ENCODE results near the gene IFNG. TPM values are rescaled to one million over a fixed set of nuclear protein-coding genes. Genes with fewer than 3 reads are reported as not detected.

IFNG gene
- total and polyA plus RNA-seq, 9 of the 15 experiments (the other 6 are each of a cell fraction or from before 2014, with no cell fraction given), result 0.38 TPM; not detected in 8

DNA sequence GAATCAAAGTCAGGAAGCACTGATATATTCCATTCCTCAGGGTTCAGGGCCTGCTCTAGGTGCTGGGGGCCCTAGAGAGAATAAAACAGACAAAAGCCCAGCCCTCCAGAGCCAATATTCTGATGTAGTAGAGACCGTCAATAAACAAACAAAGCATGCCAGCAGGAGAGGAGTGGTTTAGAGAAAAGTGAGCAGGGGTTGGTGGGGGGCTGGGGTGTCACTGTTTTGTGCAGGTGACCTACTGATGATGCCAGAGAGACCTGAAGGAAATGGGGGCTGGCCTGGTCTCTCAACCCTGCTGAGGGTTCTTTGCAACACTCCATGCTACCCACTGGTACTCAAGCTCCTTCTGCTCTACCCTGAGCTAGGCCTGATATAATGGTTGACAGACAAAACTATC lies 39.6 kb upstream of the IFNG start:
- Histone ChIP-seq H4K20me1 (replicated peaks; ENCODE audit: control insufficient read depth, insufficient read depth, low read length) (no peaks in the 10 kb centered on the region; the same call in 1 of the 2 replicates), H2AFZ (ENCODE audit: low read depth, low read length) (no peak overlapping the region), H3K4me2 (ENCODE audit: insufficient read depth, low read length) (no peak overlapping the region), H3K36me3 (ENCODE audit: control insufficient read depth, insufficient read depth, low read length) (no peaks in the 10 kb centered on the region), H3K79me2 (ENCODE audit: control insufficient read depth, insufficient read depth, low read length) (no peaks in the 10 kb centered on the region), H3K9me3 (replicated peaks; ENCODE audit: control insufficient read depth, insufficient read depth, low read depth, low read length) (no peaks in the 10 kb centered on the region), H3K27ac (ENCODE audit: extremely low read depth, low read depth, low read length) (no peak overlapping the region), H3K9ac (ENCODE audit: insufficient read depth in 1 of 2, low read depth in 2 of 2, low read length in 2 of 2) (no peak overlapping the region), H3K4me1 (replicated peaks in 1 of 2; ENCODE audit: control insufficient read depth in 2 of 2, insufficient read depth in 2 of 2, low read length in 2 of 2) (no peaks in the 10 kb centered on the region), H3K27me3 (ENCODE audit: control insufficient read depth in 2 of 2, insufficient read depth in 2 of 2, low read length in 2 of 2) (peaks cover 5 to 17% of the 10 kb centered on the region in 2 experiments), H3K9me1 (ENCODE audit: control insufficient read depth, insufficient read depth, low read length) (no peaks in the 10 kb centered on the region), H3K4me3 (no peak overlapping the region)
- no peak for FAIRE-seq
- in situ Hi-C loops (cut with MboI), result no loop called here
- no peak for DNase-seq (ENCODE audit: extremely low read depth in 1 of 4, low spot score in 3 of 4)
- POLR2A ChIA-PET, result interaction anchor here (0.7 kb wide), 1 partner anchor 691 kb away, joined by 4 read pairs; no protein-coding TSS in a partner anchor
- TF ChIP-seq ZNF584 (CRISPR knock-in tag; IDR thresholded peaks at IDR 0.05; ENCODE audit: low read depth) (0 out of 2 replicates have a peak, but pooled peaks have one; percentile 63), FOXJ2 (tag; IDR thresholded peaks at IDR 0.05) (no peak), DIDO1 (tag; IDR thresholded peaks at IDR 0.05; ENCODE audit: low read depth) (no peak)
- CTCF ChIA-PET (ENCODE audit: low intra/inter-chr PET ratio), result no interaction called here
- intact Hi-C loops (cut with micrococcal nuclease), result no loop called here
- WGBS (ENCODE audit: insufficient coverage, low coverage, missing lambda C conversion rate), result 33% methylated on average over 1 of the region's 1 CpG
- ATAC-seq, result no peak
- no TSS peak for BruUV-seq (replicated peaks)

DNA sequence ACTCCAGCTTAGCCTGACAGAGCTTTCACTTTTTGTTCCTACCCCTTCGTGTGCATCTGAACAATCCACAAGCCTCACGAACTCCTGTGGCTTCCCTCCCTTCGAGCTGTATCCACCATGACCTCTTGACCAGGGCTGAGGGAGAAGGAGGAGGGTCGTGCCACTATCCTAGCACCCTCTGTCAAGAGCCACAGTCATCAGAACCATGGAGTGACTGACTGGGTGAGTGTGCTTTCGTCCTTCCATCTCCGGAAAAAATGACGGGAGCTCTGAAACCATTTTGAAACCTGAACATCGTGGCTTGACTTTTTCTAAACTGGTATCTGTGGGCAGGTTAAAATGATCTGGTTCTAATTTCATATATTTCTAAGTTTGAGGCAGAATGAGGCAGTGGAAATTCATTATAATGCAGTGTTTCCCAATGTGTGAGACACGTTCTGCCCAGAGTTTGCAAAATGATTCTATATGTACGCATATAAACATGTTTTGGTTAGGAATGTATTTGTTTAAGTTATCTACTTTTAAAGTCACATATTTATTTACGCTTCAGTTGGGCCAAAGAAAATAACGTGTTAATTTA lies 39.1 kb upstream of the IFNG start:
- no peaks in the 10 kb centered on the region for H3K36me3 ChIP-seq (ENCODE audit: control insufficient read depth, insufficient read depth, low read length)
- H3K9me1 ChIP-seq (ENCODE audit: control insufficient read depth, insufficient read depth, low read length), result no peaks in the 10 kb centered on the region
- DNase-seq (ENCODE audit: extremely low read depth in 1 of 4, low spot score in 3 of 4), result no peak
- no peak; the same call in 2 of the 3 replicates for ATAC-seq
- ChIA-PET CTCF (ENCODE audit: low intra/inter-chr PET ratio) (no interaction called here), POLR2A (interaction anchor here (1.3 to 2.1 kb wide), 2 partner anchors 9 to 18 kb away, joined by 6 to 7 read pairs; no protein-coding TSS in a partner anchor)
- no peak overlapping the region for H3K9ac ChIP-seq (ENCODE audit: insufficient read depth in 1 of 2, low read depth in 2 of 2, low read length in 2 of 2)
- peak overlapping the region; percentile 19; the same call in 1 of the 2 replicates for H3K4me2 ChIP-seq (ENCODE audit: insufficient read depth, low read length)
- 0 out of 2 replicates have a peak, but pooled peaks have one; percentile 38 for TF ChIP-seq ZNF589 (CRISPR knock-in tag; IDR thresholded peaks at IDR 0.05; ENCODE audit: low read depth)
- TF ChIP-seq CCNT2 (IDR thresholded peaks at IDR 0.05; ENCODE audit: borderline replicate concordance, extremely low read depth, insufficient read length, low read depth, low read length), result no peak
- no peak overlapping the region for H3K4me3 ChIP-seq
- peaks cover 5 to 17% of the 10 kb centered on the region in 2 experiments for H3K27me3 ChIP-seq (ENCODE audit: control insufficient read depth in 2 of 2, insufficient read depth in 2 of 2, low read length in 2 of 2)
- in situ Hi-C loops (cut with MboI), result no loop called here
- H3K4me1 ChIP-seq (replicated peaks in 1 of 2; ENCODE audit: control insufficient read depth in 2 of 2, insufficient read depth in 2 of 2, low read length in 2 of 2), result no peaks in the 10 kb centered on the region
- WGBS (ENCODE audit: insufficient coverage, low coverage, missing lambda C conversion rate), result 10% methylated on average over 12 of the region's 12 CpGs
- H3K9me3 ChIP-seq (replicated peaks; ENCODE audit: control insufficient read depth, insufficient read depth, low read depth, low read length), result no peaks in the 10 kb centered on the region
- BruUV-seq (replicated peaks), result no TSS peak
- no peak overlapping the region for H3K27ac ChIP-seq (ENCODE audit: extremely low read depth, low read depth, low read length)
- H3K79me2 ChIP-seq (ENCODE audit: control insufficient read depth, insufficient read depth, low read length), result no peaks in the 10 kb centered on the region
- FAIRE-seq, result no peak
- intact Hi-C loops (cut with micrococcal nuclease), result no loop called here
- no peaks in the 10 kb centered on the region; the same call in 1 of the 2 replicates for H4K20me1 ChIP-seq (replicated peaks; ENCODE audit: control insufficient read depth, insufficient read depth, low read length)
- peak overlapping the region; percentile 52; the same call in 1 of the 2 replicates for H2AFZ ChIP-seq (ENCODE audit: low read depth, low read length)

All from K562 (cell line).